GM12878 (cell line): Measurements from ENCODE around the gene SELENOM.

Source experiments
- CREB1 ChIP-seq: IDR thresholded peaks from 2 replicates; pipeline ENCODE4 v1.6.1; 2012; ENCODE audit warnings: low read depth, mild to moderate bottlenecking, inconsistent platforms
- CTCF ChIP-seq, 3 experiments: IDR thresholded peaks in 2 of 3; conservative IDR thresholded peaks in 1 of 3; 2 replicates each; pipeline ENCODE4 v1.5.1; 2011; ENCODE audit warnings: low read depth in 3 of 3, low read length in 3 of 3, mild to moderate bottlenecking in 3 of 3, control low read depth in 2 of 3, moderate library complexity in 2 of 3, inconsistent platforms in 1 of 3, mixed read lengths in 1 of 3; ENCODE audit not compliant: control insufficient read depth in 2 of 3, insufficient read depth in 1 of 3; ENCODE audit errors: extremely low read depth in 1 of 3
- DPF2 ChIP-seq: fragments of 450-650 bp; IDR thresholded peaks from 2 replicates; pipeline ENCODE4 v1.6.1; 2017; ENCODE audit warnings: mild to moderate bottlenecking
- EZH2 ChIP-seq: IDR thresholded peaks from 2 replicates; pipeline ENCODE4 v1.6.1; 2012; ENCODE audit warnings: low read depth, mild to moderate bottlenecking, control low read depth, inconsistent platforms, low read length, borderline replicate concordance; ENCODE audit not compliant: control insufficient read depth
- HCFC1 ChIP-seq: fragments of 150-350 bp; IDR thresholded peaks from 2 replicates; pipeline ENCODE4 v1.6.1; 2014; ENCODE audit warnings: low read length
- HDAC6 ChIP-seq: fragments of 200-600 bp; sonication (generic); IDR thresholded peaks from one replicate; pipeline ENCODE4 v1.8.0; 2017; ENCODE audit warnings: antibody characterized with exemption; ENCODE audit not compliant: unreplicated experiment
- POLR2A ChIP-seq: IDR thresholded peaks from 2 replicates; pipeline ENCODE4 v1.6.1; 2011; ENCODE audit warnings: low read depth, mild to moderate bottlenecking, low read length
- POLR2AphosphoS5 ChIP-seq: IDR thresholded peaks from 2 replicates; pipeline ENCODE4 v1.6.1; 2011; ENCODE audit warnings: mild to moderate bottlenecking, low read length, inconsistent platforms
- RCOR1 ChIP-seq: conservative IDR thresholded peaks from 2 replicates; pipeline ENCODE4 v1.6.1; 2012; ENCODE audit warnings: low read depth, low read length, improper control_type of control experiment
- USF2 ChIP-seq: IDR thresholded peaks from 2 replicates; pipeline ENCODE4 v1.6.1; 2011; ENCODE audit warnings: low read depth, low read length, improper control_type of control experiment, borderline replicate concordance
- ZNF217 ChIP-seq: fragments of 450-650 bp; IDR thresholded peaks from 2 replicates; pipeline ENCODE4 v1.6.1; 2017; ENCODE audit warnings: antibody characterized with exemption, mild to moderate bottlenecking
- TF ChIP-seq, protein P1 (sequence below): IDR thresholded peaks from 2 replicates; pipeline ENCODE4 v1.6.1; 2012; ENCODE audit warnings: low read depth, low read length, improper control_type of control experiment
- TF ChIP-seq, protein P2 (sequence below): IDR thresholded peaks from 2 replicates; pipeline ENCODE4 v1.6.1; 2011; ENCODE audit warnings: mild to moderate bottlenecking, low read depth, low read length, moderate library complexity; ENCODE audit not compliant: insufficient replicate concordance
- TF ChIP-seq, protein P3 (sequence below): IDR thresholded peaks from 2 replicates; pipeline ENCODE4 v1.6.1; 2012; ENCODE audit warnings: mild to moderate bottlenecking, low read depth, low read length

- TF ChIP-seq, protein P1, sequence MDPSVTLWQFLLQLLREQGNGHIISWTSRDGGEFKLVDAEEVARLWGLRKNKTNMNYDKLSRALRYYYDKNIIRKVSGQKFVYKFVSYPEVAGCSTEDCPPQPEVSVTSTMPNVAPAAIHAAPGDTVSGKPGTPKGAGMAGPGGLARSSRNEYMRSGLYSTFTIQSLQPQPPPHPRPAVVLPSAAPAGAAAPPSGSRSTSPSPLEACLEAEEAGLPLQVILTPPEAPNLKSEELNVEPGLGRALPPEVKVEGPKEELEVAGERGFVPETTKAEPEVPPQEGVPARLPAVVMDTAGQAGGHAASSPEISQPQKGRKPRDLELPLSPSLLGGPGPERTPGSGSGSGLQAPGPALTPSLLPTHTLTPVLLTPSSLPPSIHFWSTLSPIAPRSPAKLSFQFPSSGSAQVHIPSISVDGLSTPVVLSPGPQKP, result no peak
- no peak for TF ChIP-seq POLR2AphosphoS5
- no peak for TF ChIP-seq CTCF (IDR thresholded peaks at IDR 0.05 in 2 of 3, conservative IDR thresholded peaks at IDR 0.05 in 1 of 3; ENCODE audit: control insufficient read depth in 2 of 3, extremely low read depth in 1 of 3, insufficient read depth in 1 of 3, low read depth in 3 of 3, low read length in 3 of 3)
- no peak for TF ChIP-seq RCOR1
- TF ChIP-seq HCFC1, result no peak
- TF ChIP-seq EZH2, result no peak
- no peak for TF ChIP-seq ZNF217
- no peak for TF ChIP-seq DPF2
- TF ChIP-seq, protein P2, sequence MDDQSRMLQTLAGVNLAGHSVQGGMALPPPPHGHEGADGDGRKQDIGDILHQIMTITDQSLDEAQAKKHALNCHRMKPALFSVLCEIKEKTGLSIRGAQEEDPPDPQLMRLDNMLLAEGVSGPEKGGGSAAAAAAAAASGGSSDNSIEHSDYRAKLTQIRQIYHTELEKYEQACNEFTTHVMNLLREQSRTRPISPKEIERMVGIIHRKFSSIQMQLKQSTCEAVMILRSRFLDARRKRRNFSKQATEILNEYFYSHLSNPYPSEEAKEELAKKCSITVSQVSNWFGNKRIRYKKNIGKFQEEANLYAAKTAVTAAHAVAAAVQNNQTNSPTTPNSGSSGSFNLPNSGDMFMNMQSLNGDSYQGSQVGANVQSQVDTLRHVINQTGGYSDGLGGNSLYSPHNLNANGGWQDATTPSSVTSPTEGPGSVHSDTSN, result no peak
- TF ChIP-seq USF2, result no peak
- no peak for TF ChIP-seq POLR2A
- TF ChIP-seq, protein P3, sequence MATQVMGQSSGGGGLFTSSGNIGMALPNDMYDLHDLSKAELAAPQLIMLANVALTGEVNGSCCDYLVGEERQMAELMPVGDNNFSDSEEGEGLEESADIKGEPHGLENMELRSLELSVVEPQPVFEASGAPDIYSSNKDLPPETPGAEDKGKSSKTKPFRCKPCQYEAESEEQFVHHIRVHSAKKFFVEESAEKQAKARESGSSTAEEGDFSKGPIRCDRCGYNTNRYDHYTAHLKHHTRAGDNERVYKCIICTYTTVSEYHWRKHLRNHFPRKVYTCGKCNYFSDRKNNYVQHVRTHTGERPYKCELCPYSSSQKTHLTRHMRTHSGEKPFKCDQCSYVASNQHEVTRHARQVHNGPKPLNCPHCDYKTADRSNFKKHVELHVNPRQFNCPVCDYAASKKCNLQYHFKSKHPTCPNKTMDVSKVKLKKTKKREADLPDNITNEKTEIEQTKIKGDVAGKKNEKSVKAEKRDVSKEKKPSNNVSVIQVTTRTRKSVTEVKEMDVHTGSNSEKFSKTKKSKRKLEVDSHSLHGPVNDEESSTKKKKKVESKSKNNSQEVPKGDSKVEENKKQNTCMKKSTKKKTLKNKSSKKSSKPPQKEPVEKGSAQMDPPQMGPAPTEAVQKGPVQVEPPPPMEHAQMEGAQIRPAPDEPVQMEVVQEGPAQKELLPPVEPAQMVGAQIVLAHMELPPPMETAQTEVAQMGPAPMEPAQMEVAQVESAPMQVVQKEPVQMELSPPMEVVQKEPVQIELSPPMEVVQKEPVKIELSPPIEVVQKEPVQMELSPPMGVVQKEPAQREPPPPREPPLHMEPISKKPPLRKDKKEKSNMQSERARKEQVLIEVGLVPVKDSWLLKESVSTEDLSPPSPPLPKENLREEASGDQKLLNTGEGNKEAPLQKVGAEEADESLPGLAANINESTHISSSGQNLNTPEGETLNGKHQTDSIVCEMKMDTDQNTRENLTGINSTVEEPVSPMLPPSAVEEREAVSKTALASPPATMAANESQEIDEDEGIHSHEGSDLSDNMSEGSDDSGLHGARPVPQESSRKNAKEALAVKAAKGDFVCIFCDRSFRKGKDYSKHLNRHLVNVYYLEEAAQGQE, result no peak
- TF ChIP-seq HDAC6, result no peak
- TF ChIP-seq CREB1, result no peak
These were observed 20.8 kb upstream of the SELENOM start for GRCh38 chr22:31128156-31128555.
